Measurements from ENCODE around the gene NFKBIE.
"Not testable (repeated sequence)": the region's sequence is repeated elsewhere in the genome, so short reads cannot be mapped to it uniquely, and the experiment has no call there.

NFKBIE gene

GRCh38 chr6:44245912-44246662 is 19.3 kb downstream of the NFKBIE start:
- peak; percentile 70 to 85 for DNase-seq (ENCODE audit: low read depth in 2 of 2)

- DNase-seq (ENCODE audit: low read depth in 2 of 2) = no peak
Measured at GRCh38 chr6:44245391-44245911, 19.9 kb downstream of the NFKBIE start.

GRCh38 chr6:44243345-44243744 is 22.0 kb downstream of the NFKBIE start:
- DNase-seq (ENCODE audit: low read depth in 2 of 2) = no peak

DNA sequence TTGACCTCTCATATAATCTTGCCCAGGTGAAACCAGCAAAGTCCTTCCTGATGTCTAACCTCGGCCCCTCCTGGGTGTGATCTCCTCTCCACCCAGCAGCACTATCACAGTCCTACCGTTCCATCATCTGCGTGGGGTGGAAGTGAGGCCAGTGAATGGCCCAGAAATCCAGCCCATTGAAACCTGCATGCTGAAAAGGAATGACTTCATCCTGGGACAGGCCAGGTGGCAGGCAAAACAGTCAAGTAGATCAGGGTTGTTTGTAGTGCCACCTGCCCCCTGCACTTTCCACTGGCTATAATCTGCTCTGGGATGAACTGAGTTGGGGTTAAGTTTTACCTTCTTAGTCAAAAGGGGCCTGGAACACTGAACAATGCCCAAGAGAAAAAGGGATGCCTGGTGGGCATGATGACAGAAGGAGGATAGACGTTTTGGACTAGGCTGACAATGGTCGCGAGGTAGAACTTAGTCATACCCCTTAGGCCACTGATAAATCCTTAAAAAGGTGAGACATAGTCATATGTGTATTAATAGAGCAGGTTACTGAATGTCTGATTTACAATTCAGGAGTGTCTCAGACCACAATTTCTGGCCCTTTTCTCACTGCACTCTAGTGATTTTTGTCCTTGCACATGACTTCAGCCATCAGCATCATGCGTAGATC is 26.5 kb downstream of the NFKBIE start:
- no peak for DNase-seq (ENCODE audit: low read depth in 2 of 2)

DNA sequence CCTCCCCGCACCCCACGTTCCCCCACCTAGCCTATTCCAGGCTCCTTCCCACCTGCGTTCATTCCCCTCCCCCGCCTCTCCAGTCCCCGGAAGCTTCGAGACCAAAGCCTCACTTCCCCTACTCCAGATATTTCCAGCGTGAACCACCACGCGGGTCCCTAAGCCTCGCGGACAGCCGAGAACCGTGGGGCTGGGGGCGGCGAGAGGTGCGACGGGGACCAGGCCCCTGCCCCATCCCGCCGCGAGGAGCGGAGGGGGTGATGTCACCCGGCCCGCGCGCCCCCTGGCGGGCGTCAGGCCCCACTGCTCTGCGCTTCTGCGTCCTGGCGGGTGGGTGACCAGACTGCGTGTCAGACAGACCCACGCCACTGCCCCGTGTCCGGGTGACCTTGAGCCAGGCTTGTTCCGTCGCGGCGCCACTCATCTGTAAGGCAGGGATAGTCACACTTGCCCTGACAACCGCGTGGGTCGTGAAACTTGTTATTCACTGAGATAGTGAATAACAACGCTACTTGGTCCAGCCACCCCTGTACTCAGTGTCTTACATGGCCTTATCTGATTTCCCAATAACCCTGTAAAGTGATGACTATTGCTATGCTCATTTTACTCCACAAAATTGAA is 27.4 kb downstream of the NFKBIE start:
- DNase-seq (ENCODE audit: low read depth in 2 of 2) = peak; percentile 35 to 70

DNA sequence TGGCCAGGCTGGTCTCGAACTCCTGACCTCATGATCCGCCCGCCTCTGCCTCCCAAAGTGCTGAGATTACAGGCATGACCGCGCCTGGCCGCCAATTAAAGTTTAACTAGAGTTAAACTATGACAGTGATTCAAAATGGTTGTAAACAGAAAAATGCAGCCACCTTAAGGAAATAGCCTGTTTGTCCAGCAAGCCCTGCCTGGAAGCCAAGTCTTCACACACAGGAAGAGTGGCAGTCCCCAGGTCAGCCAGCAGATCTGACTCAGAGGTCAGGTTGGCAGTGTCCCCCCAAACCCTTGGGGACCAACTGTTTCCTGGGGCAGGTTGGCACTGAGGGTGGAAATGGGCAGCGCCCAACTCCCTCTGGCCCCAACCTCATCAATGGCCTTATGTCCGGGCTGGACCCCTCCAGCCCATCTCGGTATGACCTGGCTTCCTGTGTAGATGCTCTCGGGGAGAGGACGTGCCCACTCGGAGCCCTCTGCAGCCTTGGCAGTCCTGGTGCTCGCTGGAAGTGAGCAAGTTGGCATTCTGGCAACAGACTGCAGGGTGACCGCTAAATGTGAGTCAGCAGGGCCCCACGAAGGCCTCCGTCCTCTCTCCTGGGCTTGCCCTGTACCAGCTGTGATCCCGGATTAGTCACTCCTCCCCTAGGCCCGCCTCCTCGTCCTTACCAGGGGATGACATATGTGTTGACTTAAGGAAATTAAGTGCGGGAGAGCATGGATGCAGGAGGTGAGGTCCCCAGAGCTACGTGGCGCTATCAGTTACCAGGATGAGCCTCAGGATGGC is 28.1 kb downstream of the NFKBIE start:
- DNase-seq (ENCODE audit: low read depth in 2 of 2) = peak; percentile 51 to 64

DNA sequence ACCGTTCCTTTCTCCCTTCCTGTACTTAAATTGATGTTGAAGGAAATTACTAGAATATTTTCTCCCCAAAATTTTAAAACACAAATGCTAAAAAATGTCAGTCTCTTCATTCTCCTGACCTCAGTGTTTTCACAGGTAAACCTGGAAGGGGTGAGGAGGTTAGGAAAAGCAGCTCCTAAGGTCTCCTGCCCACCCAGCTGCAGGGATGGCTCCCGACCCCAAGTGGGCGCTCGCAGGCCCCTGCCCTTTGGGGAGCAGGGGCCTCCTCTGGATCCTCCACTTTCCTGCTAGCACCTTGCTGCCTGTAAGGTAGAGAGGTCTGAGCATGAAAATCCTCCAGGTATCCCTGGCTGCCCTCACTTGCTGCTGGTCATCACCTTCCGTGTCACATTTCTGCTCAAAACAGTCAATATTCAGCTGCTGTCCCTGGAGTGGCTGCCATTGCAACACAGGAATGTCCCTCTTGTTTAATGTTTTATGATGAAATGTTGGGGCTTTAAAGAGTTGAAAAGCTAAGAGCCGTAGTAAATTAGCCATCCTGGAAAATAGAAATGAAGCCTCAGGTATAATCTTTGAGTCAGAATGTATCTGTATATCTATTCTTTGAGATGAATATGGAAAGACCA is 29.3 kb downstream of the NFKBIE start:
- no peak for DNase-seq (ENCODE audit: low read depth in 2 of 2)

GRCh38 chr6:44235269-44235668 is 30.1 kb downstream of the NFKBIE start:
- no peak for DNase-seq (ENCODE audit: low read depth in 2 of 2)

- no peak for DNase-seq (ENCODE audit: low read depth in 2 of 2)
Measured at GRCh38 chr6:44234101-44235025, 31.0 kb downstream of the NFKBIE start.

DNA sequence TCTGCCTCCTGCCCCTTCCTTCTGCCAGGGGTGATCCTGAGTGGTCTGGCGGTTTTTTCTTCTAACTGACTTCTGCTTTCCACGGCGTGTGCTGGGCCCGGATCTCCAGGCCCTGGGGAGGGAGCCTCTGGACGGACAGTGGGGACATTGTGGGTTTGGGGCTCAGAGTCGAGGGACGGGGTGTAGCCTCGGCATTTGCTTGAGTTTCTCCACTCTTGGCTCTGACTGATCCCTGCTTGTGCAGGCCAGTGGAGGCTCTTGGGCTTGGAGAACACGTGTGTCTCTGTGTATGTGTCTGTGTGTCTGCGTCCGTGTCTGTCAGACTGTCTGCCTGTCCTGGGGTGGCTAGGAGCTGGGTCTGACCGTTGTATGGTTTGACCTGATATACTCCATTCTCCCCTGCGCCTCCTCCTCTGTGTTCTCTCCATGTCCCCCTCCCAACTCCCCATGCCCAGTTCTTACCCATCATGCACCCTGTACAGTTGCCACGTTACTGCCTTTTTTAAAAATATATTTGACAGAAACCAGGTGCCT is 31.7 kb downstream of the NFKBIE start:
- DNase-seq (ENCODE audit: low read depth in 2 of 2) = no peak

GRCh38 chr6:44232676-44233566 is 32.4 kb downstream of the NFKBIE start:
- DNase-seq (ENCODE audit: low read depth in 2 of 2) = no peak

- DNase-seq (ENCODE audit: low read depth in 2 of 2) = not testable (repeated sequence)
Measured at GRCh38 chr6:44231426-44231825, 33.9 kb downstream of the NFKBIE start.

DNA sequence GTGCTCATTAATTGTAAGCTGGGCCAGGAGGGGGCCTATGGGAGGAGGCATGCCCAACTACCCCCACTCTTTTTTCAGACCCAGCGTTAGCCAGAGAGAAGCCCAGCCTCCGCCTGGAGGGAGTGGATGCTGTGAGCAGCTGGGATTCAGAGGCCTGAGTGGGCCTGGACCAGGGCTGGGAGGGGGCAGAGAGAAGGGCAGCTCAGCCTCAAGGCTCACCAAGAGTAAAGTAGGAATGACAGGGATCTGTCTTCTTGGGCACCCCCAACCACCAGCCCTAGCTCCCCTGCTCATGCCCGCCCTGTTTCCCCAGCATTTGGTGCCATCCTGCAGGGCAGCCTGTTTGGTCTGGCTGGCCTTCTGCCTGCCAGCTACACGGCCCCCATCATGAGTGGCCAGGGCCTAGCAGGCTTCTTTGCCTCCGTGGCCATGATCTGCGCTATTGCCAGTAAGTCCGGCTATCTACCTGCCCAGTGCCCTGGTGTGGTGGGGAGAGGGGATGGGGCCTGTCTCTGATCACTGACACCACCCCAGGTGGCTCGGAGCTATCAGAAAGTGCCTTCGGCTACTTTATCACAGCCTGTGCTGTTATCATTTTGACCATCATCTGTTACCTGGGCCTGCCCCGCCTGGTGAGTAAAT is 35.2 kb downstream of the NFKBIE start:
- DNase-seq (ENCODE audit: low read depth in 2 of 2) = no peak

- DNase-seq (ENCODE audit: low read depth in 2 of 2) = no peak
Measured at GRCh38 chr6:44229376-44230033, 35.8 kb downstream of the NFKBIE start.

DNA sequence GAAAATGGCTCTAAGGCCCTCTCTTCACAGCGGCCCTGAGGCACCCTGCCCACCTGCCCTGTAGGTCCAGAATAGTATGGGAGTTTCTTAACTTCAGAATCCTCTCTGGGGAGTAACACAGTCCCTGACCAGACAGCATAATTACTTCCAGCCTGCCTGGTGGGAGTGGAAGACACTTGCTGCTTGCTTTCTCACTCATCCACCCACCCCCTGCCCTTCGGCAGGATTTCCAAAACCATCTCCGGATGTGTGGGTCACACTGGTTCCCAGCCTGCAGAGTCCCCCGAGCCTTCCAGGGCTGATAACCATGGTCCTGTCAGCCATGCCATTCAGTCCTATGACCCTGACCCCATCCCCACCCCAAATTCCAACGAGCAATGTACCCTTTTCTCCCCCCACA is 36.5 kb downstream of the NFKBIE start:
- DNase-seq (ENCODE audit: low read depth in 2 of 2) = no peak

DNA sequence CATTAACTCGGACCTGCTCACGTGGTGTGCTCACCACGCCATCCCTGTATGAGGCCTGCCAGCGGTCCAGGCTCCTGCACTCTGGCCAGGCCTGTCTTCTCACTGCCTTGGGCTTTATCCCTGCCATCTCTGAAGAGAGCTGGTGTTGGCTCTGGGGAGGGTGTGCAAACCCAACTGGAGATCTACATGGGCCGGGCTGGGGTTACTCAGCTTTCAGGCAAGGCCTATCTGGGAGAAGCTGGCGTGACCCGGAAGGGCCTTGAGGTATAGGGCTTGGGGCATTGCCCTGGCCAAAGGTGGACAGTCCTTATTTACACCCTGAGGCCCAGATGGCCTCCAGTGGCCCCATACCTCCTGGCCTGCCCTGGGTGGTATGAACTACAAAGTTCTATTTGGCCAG is 36.9 kb downstream of the NFKBIE start:
- no peak for DNase-seq (ENCODE audit: low read depth in 2 of 2)

GRCh38 chr6:44228031-44228430 is 37.3 kb downstream of the NFKBIE start:
- DNase-seq (ENCODE audit: low read depth in 2 of 2) = no peak
